A549 (cell line): ENCODE results near the gene CASP10. TPM values are rescaled to one million over a fixed set of nuclear protein-coding genes. Genes with fewer than 3 reads are reported as not detected.

ENCODE experiments used
- ATAC-seq, 2 experiments: fragments of 200-7000 bp in 1 of 2; fragments of >200 bp in 1 of 2; cut with Nextera tagmentation in 1 of 2; cut with Tn5 transposase in 1 of 2; 3 replicates each; pipeline versions ENCODE4 v1.8.0 to v1.9.1; 2018 to 2020; ENCODE audit warnings: mild to moderate bottlenecking in 1 of 2, moderate library complexity in 1 of 2
- CTCF ChIA-PET: fragments of 300-600 bp; sonication (Branson Sonifier 250); formaldehyde crosslinking; extraction: SDS; loops from one replicate; lab custom pipeline; 2021; ENCODE audit warnings: antibody characterized with exemption, inconsistent platforms; lab: Yijun Ruan, JAX
- POLR2A ChIA-PET: fragments of 350-600 bp; formaldehyde crosslinking; extraction: SDS; loops from one replicate; lab custom pipeline; 2021; ENCODE audit warnings: antibody characterized with exemption, inconsistent platforms; lab: Yijun Ruan, JAX
- DNase-seq, 2 experiments: peaks; one replicate each; pipeline versions ENCODE4 v3.0.0 to v3.0.0-alpha.2; 2011 to 2016; ENCODE audit warnings: low read depth in 1 of 2, low spot score in 1 of 2
- FAIRE-seq: peaks from 2 replicates; lab custom pipeline; 2011; peaks lifted over from hg19 to GRCh38; lab: Jason Lieb, UNC
- H3K27ac ChIP-seq, 2 experiments: fragments of >200 bp; sonication (Bioruptor Twin); formaldehyde crosslinking; 3 replicates each; pipeline ENCODE4 v1.5.1; 2016 to 2017
- H3K4me1 ChIP-seq: fragments of >200 bp; sonication (Bioruptor Twin); formaldehyde crosslinking; 3 replicates; pipeline ENCODE4 v1.6.1; 2016
- H3K4me2 ChIP-seq: fragments of >200 bp; sonication (Bioruptor Twin); formaldehyde crosslinking; 3 replicates; pipeline ENCODE4 v1.6.1; 2016
- H3K4me3 ChIP-seq: fragments of >200 bp; sonication (Bioruptor Twin); formaldehyde crosslinking; 3 replicates; pipeline ENCODE4 v1.5.1; 2016
- H3K9me3 ChIP-seq: fragments of >200 bp; sonication (Bioruptor Twin); formaldehyde crosslinking; 3 replicates; pipeline ENCODE4 v1.6.1; 2016
- ATOH8 ChIP-seq: fragments of 250-450 bp; sonication (Bioruptor Pico); IDR thresholded peaks from 2 replicates; pipeline ENCODE4 v1.5.0; 2020; ENCODE audit warnings: low read depth, mild to moderate bottlenecking, moderate library complexity
- BCL3 ChIP-seq: fragments of >200 bp; sonication (Bioruptor Twin); formaldehyde crosslinking; IDR thresholded peaks from 3 replicates; pipeline ENCODE4 v1.6.1; 2016
- CBX2 ChIP-seq: fragments of 200-600 bp; sonication (generic); IDR thresholded peaks from 2 replicates; pipeline ENCODE4 v1.6.1; 2016; ENCODE audit warnings: low read depth, mild to moderate bottlenecking, borderline replicate concordance
- CHD2 ChIP-seq: fragments of 150-350 bp; IDR thresholded peaks from 2 replicates; pipeline ENCODE4 v1.6.1; 2014; ENCODE audit warnings: low read length; ENCODE audit not compliant: partially characterized antibody
- CHD4 ChIP-seq: fragments of 200-600 bp; sonication (generic); IDR thresholded peaks from 2 replicates; pipeline ENCODE4 v1.6.1; 2016; ENCODE audit warnings: antibody characterized with exemption, mild to moderate bottlenecking, borderline replicate concordance
- CTCF ChIP-seq: fragments of >200 bp; sonication (Bioruptor Twin); formaldehyde crosslinking; IDR thresholded peaks from 3 replicates; pipeline ENCODE4 v1.5.1; 2016
- EHF ChIP-seq: fragments of 250-450 bp; sonication (Bioruptor Pico); IDR thresholded peaks from 2 replicates; pipeline ENCODE4 v1.5.0; 2020; ENCODE audit warnings: mild to moderate bottlenecking
- EHMT2 ChIP-seq: fragments of 200-600 bp; sonication (generic); IDR thresholded peaks from 2 replicates; pipeline ENCODE4 v1.6.1; 2016; ENCODE audit warnings: antibody characterized with exemption, low read depth, mild to moderate bottlenecking, moderate library complexity
- EP300 ChIP-seq, 2 experiments: fragments of >200 bp; sonication (Bioruptor Twin); formaldehyde crosslinking; IDR thresholded peaks; 2 replicates in 1 of 2; 3 replicates in 1 of 2; pipeline ENCODE4 v1.6.1; 2016 to 2017
- ESRRA ChIP-seq: fragments of 150-350 bp; IDR thresholded peaks from 2 replicates; pipeline ENCODE4 v1.6.1; 2014; ENCODE audit warnings: mild to moderate bottlenecking, low read length, borderline replicate concordance
- FOSB ChIP-seq: fragments of 250-450 bp; sonication (Bioruptor Pico); IDR thresholded peaks from 2 replicates; pipeline ENCODE4 v1.5.0; 2020; ENCODE audit warnings: mild to moderate bottlenecking, moderate library complexity
- HES2 ChIP-seq: fragments of >200 bp; sonication (Bioruptor Twin); formaldehyde crosslinking; IDR thresholded peaks from 2 replicates; pipeline ENCODE4 v1.6.1; 2016
- HEYL ChIP-seq: fragments of 250-450 bp; sonication (Bioruptor Pico); IDR thresholded peaks from 2 replicates; pipeline ENCODE4 v1.8.0; 2021; ENCODE audit warnings: mild to moderate bottlenecking, moderate library complexity
- HOXA7 ChIP-seq: fragments of 250-450 bp; sonication (Bioruptor Pico); IDR thresholded peaks from 2 replicates; pipeline ENCODE4 v1.5.0; 2020; ENCODE audit warnings: mild to moderate bottlenecking, moderate library complexity
- HOXB13 ChIP-seq: fragments of 250-450 bp; sonication (Bioruptor Pico); IDR thresholded peaks from 2 replicates; pipeline ENCODE4 v1.5.0; 2020; ENCODE audit warnings: low read depth, mild to moderate bottlenecking, moderate library complexity
- HOXB5 ChIP-seq: fragments of 250-450 bp; sonication (Bioruptor Pico); IDR thresholded peaks from 2 replicates; pipeline ENCODE4 v1.5.0; 2020; ENCODE audit warnings: mild to moderate bottlenecking, moderate library complexity
- JUNB ChIP-seq: fragments of >200 bp; sonication (Bioruptor Twin); formaldehyde crosslinking; IDR thresholded peaks from 2 replicates; pipeline ENCODE4 v1.6.1; 2016
- KDM5A ChIP-seq: fragments of 200-600 bp; sonication (generic); IDR thresholded peaks from 2 replicates; pipeline ENCODE4 v1.6.1; 2016; ENCODE audit warnings: antibody characterized with exemption, mild to moderate bottlenecking
- MAX ChIP-seq: IDR thresholded peaks from 2 replicates; pipeline ENCODE4 v1.6.1; 2012
- NPAS2 ChIP-seq: fragments of 250-450 bp; sonication (Bioruptor Pico); IDR thresholded peaks from 2 replicates; pipeline ENCODE4 v1.8.0; 2022; ENCODE audit warnings: mild to moderate bottlenecking, moderate library complexity, borderline replicate concordance
- POLR2A ChIP-seq: IDR thresholded peaks from 2 replicates; pipeline ENCODE4 v1.6.1; 2012; ENCODE audit warnings: mild to moderate bottlenecking, low read length
- RAD21 ChIP-seq, 2 experiments: fragments of >200 bp in 1 of 2; sonication (Bioruptor Twin) in 1 of 2; formaldehyde crosslinking in 1 of 2; IDR thresholded peaks in 1 of 2; conservative IDR thresholded peaks in 1 of 2; 2 replicates in 1 of 2; 3 replicates in 1 of 2; pipeline ENCODE4 v1.6.1; 2012 to 2018; ENCODE audit warnings: inconsistent platforms in 1 of 2
- RARB ChIP-seq: fragments of 250-450 bp; sonication (Bioruptor Pico); IDR thresholded peaks from 2 replicates; pipeline ENCODE4 v1.8.0; 2021; ENCODE audit warnings: mild to moderate bottlenecking, moderate library complexity
- RCOR1 ChIP-seq: fragments of 150-350 bp; IDR thresholded peaks from 2 replicates; pipeline ENCODE4 v1.6.1; 2014; ENCODE audit warnings: antibody characterized with exemption, low read length, low read depth
- REST ChIP-seq: fragments of 200-600 bp; sonication (generic); IDR thresholded peaks from 2 replicates; pipeline ENCODE4 v1.6.1; 2016; ENCODE audit warnings: antibody characterized with exemption, mild to moderate bottlenecking, moderate library complexity
- RFX5 ChIP-seq: fragments of 450-650 bp; IDR thresholded peaks from 2 replicates; pipeline ENCODE4 v1.7.1; 2014; ENCODE audit warnings: antibody characterized with exemption, mild to moderate bottlenecking, moderate library complexity
- SREBF2 ChIP-seq: fragments of 450-650 bp; IDR thresholded peaks from 2 replicates; pipeline ENCODE4 v1.6.1; 2014; ENCODE audit warnings: mild to moderate bottlenecking, moderate library complexity
- TFCP2L1 ChIP-seq: fragments of 250-450 bp; sonication (Bioruptor Pico); IDR thresholded peaks from 2 replicates; pipeline ENCODE4 v1.5.0; 2021; ENCODE audit warnings: mild to moderate bottlenecking
- ZC3H11A ChIP-seq: fragments of 450-650 bp; IDR thresholded peaks from 2 replicates; pipeline ENCODE4 v1.6.1; 2014; ENCODE audit warnings: antibody characterized with exemption, mild to moderate bottlenecking
- ZFP36 ChIP-seq: fragments of 450-650 bp; IDR thresholded peaks from 2 replicates; pipeline ENCODE4 v1.6.1; 2014; ENCODE audit warnings: borderline replicate concordance; ENCODE audit not compliant: partially characterized antibody
- ZNF302 ChIP-seq: fragments of 250-450 bp; sonication (Bioruptor Pico); IDR thresholded peaks from 2 replicates; pipeline ENCODE4 v1.9.0; 2021; ENCODE audit warnings: inconsistent platforms, mild to moderate bottlenecking, moderate library complexity
- WGBS: methylation state at CpG from one replicate; pipeline ENCODE4 v1.1.6; 2017; ENCODE audit errors: missing lambda C conversion rate; 5-methylcytosine and 5-hydroxymethylcytosine counted together
- polyA minus RNA-seq: library from RNA; depleted of rRNA, polyadenylated mRNA; stranded (reverse); fragments of >200 nt; gene quantifications from 2 replicates; pipeline ENCODE4 v1.2.3, GENCODE V29; 2011; rRNA and poly(A)+ RNA removed
- polyA plus RNA-seq, 4 experiments: library from polyadenylated mRNA; depleted of rRNA in 3 of 4; stranded (reverse); fragments of >200 nt; fragmentation: RNase III in 1 of 4; extraction: RNeasy Plus Mini Kit Qiagen cat#74134 plus additional on column Dnase treatment in 1 of 4; gene quantifications; 2 replicates in 3 of 4; 3 replicates in 1 of 4; pipeline ENCODE4 v1.2.3, GENCODE V29; 2011 to 2017

CASP10 gene
- polyA plus RNA-seq (2011; rRNA removed) (6.5 and 6.8 TPM in 2 replicates), polyA plus RNA-seq (2017; fragmentation: RNase III; extraction: RNeasy Plus Mini Kit Qiagen cat#74134 plus additional on column Dnase treatment) (2.6 to 3.0 TPM (median 2.8 TPM) in 3 replicates), polyA minus RNA-seq (9.6 and 10.5 TPM in 2 replicates)
- 1.5 and 1.8 TPM in 2 replicates for polyA plus RNA-seq (2012; cell fraction: cytosol; rRNA removed)
- 1.2 and 2.2 TPM in 2 replicates for polyA plus RNA-seq (2012; cell fraction: nucleus; rRNA removed)

GRCh38 chr2:201182650-201183364 lies at the start of gene CASP10:
CASP10 (plus strand) TSS chr2:201183141; CDS start chr2:201185778, 2,637 bp downstream.
- FAIRE-seq (peak; percentile 13), ATAC-seq (peak; percentile 95 to 97), DNase-seq (peak; percentile 84 to 89)
- Histone ChIP-seq H3K27ac (peak within 1 kb of the TSS; percentile 73 to 85), H3K9me3 (no peaks in the 10 kb centered on the region), H3K4me1 (peaks cover 11% of the 10 kb centered on the region; the same call in 2 of the 3 replicates), H3K4me2 (peak within 1 kb of the TSS; percentile 76), H3K4me3 (peak within 1 kb of the TSS; percentile 52)
- CTCF ChIA-PET, result interaction anchor here (0.6 to 2.6 kb wide), 26 partner anchors 9 to 286 kb away, joined by 3 to 45 read pairs (median 4); no protein-coding TSS in a partner anchor
- 4% methylated on average over 11 of the region's 11 CpGs for WGBS
- POLR2A ChIA-PET, result interaction anchor here (0.6 to 2.3 kb wide), 6 partner anchors 50 to 294 kb away, joined by 3 to 23 read pairs (median 4); partner anchors contain the start of genes NIF3L1, ORC2 and PPIL3
- TF ChIP-seq CHD4, result 0 out of 2 replicates have a peak, but pooled peaks have one; percentile 8
- TF ChIP-seq RCOR1, result no peak
- TF ChIP-seq HOXB5 (CRISPR knock-in tag), result no peak
- no peak for TF ChIP-seq JUNB
- no peak for TF ChIP-seq CBX2
- TF ChIP-seq POLR2A, result no peak
- TF ChIP-seq BCL3, result peak; percentile 15; the same call in 1 of the 3 replicates
- no peak for TF ChIP-seq RARB (CRISPR knock-in tag)
- peak; percentile 71 for TF ChIP-seq CTCF
- TF ChIP-seq CHD2, result no peak
- no peak for TF ChIP-seq ATOH8 (CRISPR knock-in tag)
- TF ChIP-seq HOXB13 (CRISPR knock-in tag), result 0 out of 2 replicates have a peak, but pooled peaks have one; percentile 55
- TF ChIP-seq TFCP2L1, result no peak
- no peak for TF ChIP-seq SREBF2
- TF ChIP-seq REST, result no peak
- TF ChIP-seq HOXA7 (CRISPR knock-in tag), result no peak
- no peak for TF ChIP-seq FOSB
- TF ChIP-seq EHMT2, result no peak
- peak; percentile 51; the same call in 1 of the 2 replicates for TF ChIP-seq KDM5A
- TF ChIP-seq HEYL (CRISPR knock-in tag), result no peak
- no peak for TF ChIP-seq ZNF302 (CRISPR knock-in tag)
- TF ChIP-seq EHF (CRISPR knock-in tag), result no peak
- TF ChIP-seq RAD21 (conservative IDR thresholded peaks at IDR 0.05 in 1 of 2, IDR thresholded peaks at IDR 0.05 in 1 of 2), result peak; percentile 68 to 77
- no peak for TF ChIP-seq EP300 (IDR thresholded peaks at IDR 0.05)
- TF ChIP-seq RFX5, result no peak
- no peak for TF ChIP-seq ZC3H11A
- TF ChIP-seq ZFP36, result no peak
- peak; percentile 17; the same call in 1 of the 2 replicates for TF ChIP-seq MAX
- no peak for TF ChIP-seq NPAS2 (CRISPR knock-in tag)
- no peak for TF ChIP-seq HES2
- no peak for TF ChIP-seq ESRRA
